D721Med (cell line): ENCODE data around the gene JMJD7.

Source experiments
- DNase-seq: peaks from one replicate; pipeline ENCODE4 v3.0.0; 2011; ENCODE audit warnings: low spot score; ENCODE audit not compliant: insufficient read length
- FAIRE-seq: peaks from 2 replicates; lab custom pipeline; 2011; peaks lifted over from hg19 to GRCh38; lab: Jason Lieb, UNC
- CTCF ChIP-seq: IDR thresholded peaks from 2 replicates; pipeline ENCODE4 v1.5.1; 2012; ENCODE audit warnings: mild to moderate bottlenecking, control low read depth; ENCODE audit not compliant: insufficient read depth; ENCODE audit errors: missing control alignments

Gene JMJD7

GRCh38 chr15:41869770-41870688, 42.1 kb downstream of the JMJD7 start:
- TF ChIP-seq CTCF: no peak

GRCh38 chr15:41870689-41871081, 42.8 kb downstream of the JMJD7 start:
- no peak for TF ChIP-seq CTCF
- DNase-seq (no peak), FAIRE-seq (no peak)

More at GRCh38 chr15:41869770-41870688, 42.1 kb downstream of the JMJD7 start:
- DNase-seq (no peak), FAIRE-seq (no peak)

- FAIRE-seq (no peak), DNase-seq (no peak)
- TF ChIP-seq CTCF: no peak
These were observed 43.4 kb downstream of the JMJD7 start for GRCh38 chr15:41871175-41871905.

- FAIRE-seq (no peak), DNase-seq (no peak)
- TF ChIP-seq CTCF: no peak
These were observed 44.4 kb downstream of the JMJD7 start for GRCh38 chr15:41872166-41872747.

GRCh38 chr15:41873711-41874110, 45.8 kb downstream of the JMJD7 start:
- no peak for TF ChIP-seq CTCF
- FAIRE-seq: no peak
- DNase-seq: no peak

GRCh38 chr15:41874736-41875135, 46.8 kb downstream of the JMJD7 start:
- FAIRE-seq (no peak), DNase-seq (no peak)
- TF ChIP-seq CTCF: no peak
